Spinal cord (tissue), 10 donors: ENCODE data around the gene KLHDC3. TPM values are rescaled to one million over a fixed set of nuclear protein-coding genes. Genes with fewer than 3 reads are reported as not detected.
"Not testable (repeated sequence)": the region's sequence is repeated elsewhere in the genome, so short reads cannot be mapped to it uniquely, and the experiment has no call there.

Experiments
- DNase-seq, 6 donors: peaks; one replicate each; pipeline versions ENCODE4 v3.0.0 to v3.0.0-alpha.2; 2013 to 2015; ENCODE audit warnings: low spot score in 6 of 6, low read depth in 4 of 6
- H3K27ac ChIP-seq: one replicate; pipeline ENCODE4 v1.5.1; 2013; ENCODE audit warnings: low read depth, low read length, control low read depth
- H3K27me3 ChIP-seq: one replicate; pipeline ENCODE4 v1.6.1; 2013; ENCODE audit warnings: low read length; ENCODE audit not compliant: control insufficient read depth, insufficient read depth
- H3K36me3 ChIP-seq: one replicate; pipeline ENCODE4 v1.6.1; 2013; ENCODE audit warnings: low read length; ENCODE audit not compliant: control insufficient read depth, insufficient read depth
- H3K4me1 ChIP-seq: one replicate; pipeline ENCODE4 v1.6.1; 2013; ENCODE audit warnings: low read length; ENCODE audit not compliant: control insufficient read depth, insufficient read depth
- H3K4me3 ChIP-seq: one replicate; pipeline ENCODE4 v1.5.1; 2013; ENCODE audit warnings: low read depth, low read length, control low read depth
- H3K9me3 ChIP-seq: one replicate; pipeline ENCODE4 v1.6.1; 2013; ENCODE audit warnings: low read length; ENCODE audit not compliant: control insufficient read depth, insufficient read depth
- WGBS: methylation state at CpG from one replicate; pipeline ENCODE4 v1.1.5; 2013; ENCODE audit warnings: missing lambda C conversion rate; ENCODE audit not compliant: insufficient coverage; 5-methylcytosine and 5-hydroxymethylcytosine counted together
- polyA plus RNA-seq, 2 donors: library from polyadenylated mRNA; unstranded; fragments of 120-200 nt; gene quantifications; one replicate each; pipeline ENCODE4 v1.2.1, GENCODE V29; 2013; ENCODE audit not compliant: insufficient read length in 2 of 2
- total RNA-seq, 2 donors: library from RNA; depleted of rRNA in 1 of 2; stranded (reverse); fragments of 120-200 nt in 1 of 2; fragments of >200 nt in 1 of 2; gene quantifications; one replicate each; pipeline versions ENCODE4 v1.2.3 to v1.2.4, GENCODE V29; 2013 to 2014
- donor health status: healthy.

KLHDC3 gene
- total and polyA plus RNA-seq, 4 donors = 106 to 136 (median 127) TPM

- Histone ChIP-seq H3K4me1 (peaks cover 26% of the 10 kb centered on the region), H3K36me3 (peaks cover 27% of the 10 kb centered on the region), H3K4me3 (no peak overlapping the region), H3K27ac (no peak overlapping the region), H3K27me3 (no peaks in the 10 kb centered on the region), H3K9me3 (no peaks in the 10 kb centered on the region)
- 75% methylated on average over 3 of the region's 5 CpGs for WGBS
- no peak for DNase-seq
These were observed 26.3 kb upstream of the KLHDC3 start for GRCh38 chr6:42987533-42988451.

- Histone ChIP-seq H3K4me1 (peaks cover 21% of the 10 kb centered on the region), H3K9me3 (no peaks in the 10 kb centered on the region), H3K4me3 (no peak overlapping the region), H3K27me3 (no peaks in the 10 kb centered on the region), H3K27ac (no peak overlapping the region), H3K36me3 (peaks cover 30% of the 10 kb centered on the region)
- DNase-seq = no peak
- 80% methylated on average over 1 of the region's 1 CpG for WGBS
These were observed 25.5 kb upstream of the KLHDC3 start for GRCh38 chr6:42988486-42989020.

- WGBS = 61% methylated on average over 5 of the region's 5 CpGs
- H3K4me3 ChIP-seq = no peak overlapping the region
- peaks cover 16% of the 10 kb centered on the region for H3K4me1 ChIP-seq
- DNase-seq = no peak
- no peaks in the 10 kb centered on the region for H3K27me3 ChIP-seq
- peaks cover 30% of the 10 kb centered on the region for H3K36me3 ChIP-seq
- no peaks in the 10 kb centered on the region for H3K9me3 ChIP-seq
- H3K27ac ChIP-seq = no peak overlapping the region
These were observed 24.1 kb upstream of the KLHDC3 start for GRCh38 chr6:42989923-42990322.

GRCh38 chr6:42993445-42993844 is 20.6 kb upstream of the KLHDC3 start:
- no peak for DNase-seq
- no peak overlapping the region for H3K27ac ChIP-seq
- H3K4me1 ChIP-seq = no peaks in the 10 kb centered on the region
- no peaks in the 10 kb centered on the region for H3K27me3 ChIP-seq
- peaks cover 22% of the 10 kb centered on the region for H3K36me3 ChIP-seq
- no peaks in the 10 kb centered on the region for H3K9me3 ChIP-seq
- WGBS = 100% methylated on average over 1 of the region's 2 CpGs
- no peak overlapping the region for H3K4me3 ChIP-seq

GRCh38 chr6:42996513-42996912 is 17.5 kb upstream of the KLHDC3 start:
- Histone ChIP-seq H3K36me3 (peaks cover 18% of the 10 kb centered on the region), H3K9me3 (no peaks in the 10 kb centered on the region), H3K4me3 (no peak overlapping the region), H3K4me1 (no peaks in the 10 kb centered on the region), H3K27me3 (no peaks in the 10 kb centered on the region), H3K27ac (no peak overlapping the region)
- peak in 1 of 6 donors; percentile 15 for DNase-seq

GRCh38 chr6:42998205-42998604 is 15.8 kb upstream of the KLHDC3 start:
- not testable (repeated sequence) for H3K4me1 ChIP-seq, H3K27me3 ChIP-seq, H3K9me3 ChIP-seq, H3K27ac ChIP-seq, H3K4me3 ChIP-seq, DNase-seq
- H3K36me3 ChIP-seq = peaks cover 25% of the 10 kb centered on the region
- WGBS = 89% methylated on average over 9 of the region's 9 CpGs

- Histone ChIP-seq H3K4me1 (no peaks in the 10 kb centered on the region), H3K27ac (no peak overlapping the region), H3K27me3 (no peaks in the 10 kb centered on the region), H3K4me3 (no peak overlapping the region), H3K36me3 (peaks cover 46% of the 10 kb centered on the region), H3K9me3 (no peaks in the 10 kb centered on the region)
- no peak for DNase-seq
- 100% methylated on average over 6 of the region's 8 CpGs for WGBS
These were observed 12.2 kb upstream of the KLHDC3 start for GRCh38 chr6:43001843-43002242.

GRCh38 chr6:43005844-43006243 is 8.2 kb upstream of the KLHDC3 start:
- no peaks in the 10 kb centered on the region for H3K4me1 ChIP-seq
- H3K27me3 ChIP-seq = no peaks in the 10 kb centered on the region
- H3K36me3 ChIP-seq = peaks cover 76% of the 10 kb centered on the region
- WGBS = 94% methylated on average over 1 of the region's 5 CpGs
- no peak overlapping the region for H3K27ac ChIP-seq
- H3K4me3 ChIP-seq = no peak overlapping the region
- no peaks in the 10 kb centered on the region for H3K9me3 ChIP-seq
- no peak for DNase-seq

- Histone ChIP-seq H3K27me3 (no peaks in the 10 kb centered on the region), H3K9me3 (no peaks in the 10 kb centered on the region), H3K27ac (no peak overlapping the region), H3K4me3 (no peak overlapping the region), H3K36me3 (peaks cover 78% of the 10 kb centered on the region), H3K4me1 (no peaks in the 10 kb centered on the region)
- 95% methylated on average over 10 of the region's 11 CpGs for WGBS
- no peak for DNase-seq
These were observed 7.8 kb upstream of the KLHDC3 start for GRCh38 chr6:43006251-43006650.

GRCh38 chr6:43007126-43007525 is 6.9 kb upstream of the KLHDC3 start:
- Histone ChIP-seq H3K4me1 (peaks cover 7% of the 10 kb centered on the region), H3K27ac (no peak overlapping the region), H3K27me3 (no peaks in the 10 kb centered on the region), H3K4me3 (no peak overlapping the region), H3K9me3 (no peaks in the 10 kb centered on the region), H3K36me3 (peaks cover 82% of the 10 kb centered on the region)
- 95% methylated on average over 7 of the region's 9 CpGs for WGBS
- no peak for DNase-seq
